HFFc6 (cell line): Measurements from ENCODE around the gene SLCO3A1. TPM values are rescaled to one million over a fixed set of nuclear protein-coding genes. Genes with fewer than 3 reads are reported as not detected.

Experiments
- DNase-seq: peaks from one replicate; pipeline ENCODE4 v3.0.0-alpha.2; 2018
- H3K27ac Mint-ChIP-seq: 2 replicates; pipeline ENCODE4 v1.8.0; 2020; ENCODE audit warnings: mild to moderate bottlenecking, mixed read lengths
- H3K27me3 Mint-ChIP-seq: 2 replicates; pipeline ENCODE4 v1.8.0; 2021; ENCODE audit warnings: mild to moderate bottlenecking, moderate library complexity, mixed read lengths; ENCODE audit not compliant: insufficient read depth
- H3K36me3 Mint-ChIP-seq: 2 replicates; pipeline ENCODE4 v1.8.0; 2021; ENCODE audit warnings: low read depth, mixed read lengths
- H3K4me1 Mint-ChIP-seq: 2 replicates; pipeline ENCODE4 v1.8.0; 2020; ENCODE audit warnings: low read depth, mixed read lengths
- H3K4me3 Mint-ChIP-seq: 2 replicates; pipeline ENCODE4 v1.8.0; 2020; ENCODE audit warnings: mild to moderate bottlenecking, moderate library complexity, mixed read lengths
- H3K9me3 Mint-ChIP-seq: 2 replicates; pipeline ENCODE4 v1.8.0; 2020; ENCODE audit warnings: mild to moderate bottlenecking, mixed read lengths
- total RNA-seq, 6 experiments: library from RNA; stranded (reverse); fragmentation: NEBNext Ultra II Directional; extraction: Animal tissue kit (Norgen Biotek cat#: 25700); gene quantifications; 2 replicates in 1 of 6; 3 replicates in 5 of 6; pipeline ENCODE4 v1.2.3, GENCODE V29; 2021
- TF ChIP-seq, protein P1 (sequence below): fragments of 200-600 bp; sonication (generic); IDR thresholded peaks from 2 replicates; pipeline ENCODE4 v1.5.0; 2021; ENCODE audit warnings: antibody characterized with exemption, mild to moderate bottlenecking

SLCO3A1 gene
- total RNA-seq, 6 experiments from 2014 or later, result 5.7 to 19.4 (median 14.4) TPM

DNA sequence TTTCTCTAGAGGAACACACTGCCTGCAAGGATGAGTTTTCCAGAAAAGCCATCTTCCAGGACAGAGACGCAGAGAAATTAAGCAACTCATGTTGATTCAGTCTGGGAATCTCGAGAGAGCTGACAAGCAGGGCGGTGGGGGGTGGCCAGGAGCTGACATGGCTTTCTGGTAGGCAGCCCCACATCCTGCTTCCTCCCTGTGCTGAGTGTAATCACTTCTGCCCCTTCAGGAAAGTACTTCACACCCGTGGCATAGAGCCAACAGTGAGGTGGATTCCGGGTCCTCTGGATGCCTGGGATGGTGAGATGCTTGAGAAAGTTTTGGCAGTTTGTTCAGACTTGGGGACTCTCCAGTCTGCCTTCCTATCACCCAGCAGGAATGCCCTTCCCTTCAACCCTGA, 221.1 kb downstream of the SLCO3A1 start:
- Mint-ChIP-seq H3K27me3 (0 out of 2 replicates have a peak, but pooled peaks cover 3% of the 10 kb centered on the region), H3K4me3 (no peak overlapping the region), H3K36me3 (no peaks in the 10 kb centered on the region), H3K27ac (no peak overlapping the region; the same call in 1 of the 2 replicates), H3K4me1 (peaks cover 19% of the 10 kb centered on the region), H3K9me3 (no peaks in the 10 kb centered on the region)
- DNase-seq, result no peak
- TF ChIP-seq, protein P1, sequence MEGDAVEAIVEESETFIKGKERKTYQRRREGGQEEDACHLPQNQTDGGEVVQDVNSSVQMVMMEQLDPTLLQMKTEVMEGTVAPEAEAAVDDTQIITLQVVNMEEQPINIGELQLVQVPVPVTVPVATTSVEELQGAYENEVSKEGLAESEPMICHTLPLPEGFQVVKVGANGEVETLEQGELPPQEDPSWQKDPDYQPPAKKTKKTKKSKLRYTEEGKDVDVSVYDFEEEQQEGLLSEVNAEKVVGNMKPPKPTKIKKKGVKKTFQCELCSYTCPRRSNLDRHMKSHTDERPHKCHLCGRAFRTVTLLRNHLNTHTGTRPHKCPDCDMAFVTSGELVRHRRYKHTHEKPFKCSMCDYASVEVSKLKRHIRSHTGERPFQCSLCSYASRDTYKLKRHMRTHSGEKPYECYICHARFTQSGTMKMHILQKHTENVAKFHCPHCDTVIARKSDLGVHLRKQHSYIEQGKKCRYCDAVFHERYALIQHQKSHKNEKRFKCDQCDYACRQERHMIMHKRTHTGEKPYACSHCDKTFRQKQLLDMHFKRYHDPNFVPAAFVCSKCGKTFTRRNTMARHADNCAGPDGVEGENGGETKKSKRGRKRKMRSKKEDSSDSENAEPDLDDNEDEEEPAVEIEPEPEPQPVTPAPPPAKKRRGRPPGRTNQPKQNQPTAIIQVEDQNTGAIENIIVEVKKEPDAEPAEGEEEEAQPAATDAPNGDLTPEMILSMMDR, result no peak

DNA sequence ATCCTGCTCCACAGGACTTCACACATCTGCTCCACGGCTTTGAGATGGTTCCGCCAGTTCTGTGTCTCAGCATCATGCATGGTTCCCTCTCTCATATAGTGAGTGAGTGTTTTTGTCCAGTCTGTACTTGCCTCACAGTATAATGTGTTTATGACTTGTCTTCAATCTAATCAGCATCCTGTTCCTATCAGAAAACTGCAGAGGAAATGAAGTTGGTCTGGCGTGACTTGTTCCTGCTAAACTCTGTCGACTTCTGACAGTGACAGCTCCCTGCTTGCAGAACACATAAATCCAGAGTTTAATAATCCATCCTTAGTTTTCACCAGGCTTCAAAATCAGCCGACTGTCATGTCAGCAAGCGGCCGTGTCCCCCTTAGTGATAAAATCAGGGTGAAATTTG, 222.3 kb downstream of the SLCO3A1 start:
- no peak overlapping the region for H3K4me3 Mint-ChIP-seq
- DNase-seq, result no peak
- peaks cover 6% of the 10 kb centered on the region; the same call in 1 of the 2 replicates for H3K27me3 Mint-ChIP-seq
- H3K27ac Mint-ChIP-seq, result no peak overlapping the region
- no peaks in the 10 kb centered on the region for H3K9me3 Mint-ChIP-seq
- H3K4me1 Mint-ChIP-seq, result peaks cover 12% of the 10 kb centered on the region
- H3K36me3 Mint-ChIP-seq, result no peaks in the 10 kb centered on the region
- TF ChIP-seq, protein P1, result no peak

DNA sequence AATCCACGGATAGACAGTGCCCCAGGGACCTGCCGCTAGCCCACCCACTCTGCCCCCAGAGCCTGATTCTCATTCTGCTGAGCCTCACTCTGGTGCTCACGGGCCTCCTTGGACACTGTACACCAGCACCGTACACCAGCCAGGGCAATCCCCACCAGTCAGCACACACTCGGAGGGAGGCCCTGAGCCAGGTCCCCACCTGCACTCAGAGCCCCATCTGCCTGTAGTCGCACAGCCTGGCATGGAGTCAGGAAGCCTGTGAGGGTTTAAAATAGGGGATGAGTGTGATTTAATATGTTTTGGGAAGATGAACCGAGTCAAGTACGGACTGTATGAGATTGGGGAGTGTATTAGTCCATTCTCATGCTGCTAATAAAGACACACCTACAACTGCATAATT, 223.0 kb downstream of the SLCO3A1 start:
- DNase-seq, result no peak
- no peak overlapping the region for H3K4me3 Mint-ChIP-seq
- no peak overlapping the region for H3K27ac Mint-ChIP-seq
- H3K4me1 Mint-ChIP-seq, result peaks cover 12% of the 10 kb centered on the region
- peaks cover 6% of the 10 kb centered on the region; the same call in 1 of the 2 replicates for H3K27me3 Mint-ChIP-seq
- TF ChIP-seq, protein P1, result no peak
- no peaks in the 10 kb centered on the region for H3K9me3 Mint-ChIP-seq
- no peaks in the 10 kb centered on the region for H3K36me3 Mint-ChIP-seq

DNA sequence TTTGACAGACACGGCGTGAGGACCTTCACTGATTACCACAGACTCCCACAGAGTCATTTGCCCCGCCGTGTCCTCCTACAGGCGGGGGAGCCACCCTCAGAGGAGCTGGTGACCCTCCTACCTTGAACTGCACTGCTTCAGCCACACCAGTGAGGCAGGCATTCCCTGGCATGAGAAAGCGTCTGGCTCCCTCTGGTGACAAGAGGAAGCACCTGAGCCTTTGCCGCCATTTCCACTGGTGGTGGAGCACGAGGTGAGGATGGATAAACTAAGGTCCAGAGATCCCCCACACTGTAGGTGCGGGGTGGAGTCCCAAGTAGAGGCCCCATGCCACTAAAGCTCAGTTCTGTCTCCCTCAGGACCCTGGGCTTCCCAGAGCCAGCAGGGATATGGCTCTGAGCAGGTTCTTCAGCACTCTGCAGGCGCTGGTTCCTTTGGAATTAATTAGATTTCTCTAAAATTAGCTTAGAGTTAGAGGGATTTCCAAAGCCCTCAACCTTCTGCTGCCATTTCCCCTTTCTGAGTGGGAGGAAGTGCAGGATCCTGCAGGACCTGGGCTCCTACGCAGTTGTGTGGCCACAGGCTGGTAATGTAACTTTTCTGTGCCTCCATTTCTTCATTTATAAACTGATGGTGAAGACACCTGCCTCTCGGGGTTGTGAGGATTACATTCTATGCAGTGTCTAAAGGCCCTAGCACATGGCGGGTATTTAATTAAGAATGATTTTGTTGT, 224.0 kb downstream of the SLCO3A1 start:
- Mint-ChIP-seq H3K27me3 (peaks cover 6% of the 10 kb centered on the region; the same call in 1 of the 2 replicates), H3K9me3 (no peaks in the 10 kb centered on the region), H3K27ac (no peak overlapping the region), H3K4me3 (no peak overlapping the region), H3K36me3 (no peaks in the 10 kb centered on the region), H3K4me1 (peaks cover 12% of the 10 kb centered on the region)
- peak; percentile 50 for DNase-seq
- TF ChIP-seq, protein P1, result peak; percentile 81

DNA sequence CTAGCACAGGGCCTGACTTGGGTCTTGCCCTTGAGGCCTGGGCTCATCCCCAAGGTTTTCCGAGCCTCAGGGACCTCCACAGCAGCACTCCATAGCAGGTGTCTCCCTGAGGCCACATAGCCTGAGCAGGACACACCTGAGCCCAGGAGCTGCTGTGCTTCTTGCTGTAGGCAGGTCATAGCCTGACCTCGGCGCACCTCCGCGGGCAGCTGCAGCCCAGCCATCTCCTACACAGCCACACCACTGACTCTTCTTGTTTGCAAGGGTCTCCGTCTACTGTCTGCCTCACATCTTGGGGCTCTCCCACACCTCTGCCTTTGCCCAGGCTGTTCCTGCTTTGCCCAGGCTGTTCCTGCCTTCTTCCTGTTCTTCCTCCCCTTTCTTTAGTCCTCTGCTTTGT, 224.8 kb downstream of the SLCO3A1 start:
- H3K9me3 Mint-ChIP-seq, result no peaks in the 10 kb centered on the region
- no peaks in the 10 kb centered on the region for H3K36me3 Mint-ChIP-seq
- H3K27ac Mint-ChIP-seq, result no peak overlapping the region
- no peak overlapping the region for H3K4me3 Mint-ChIP-seq
- DNase-seq, result no peak
- TF ChIP-seq, protein P1, result no peak
- H3K4me1 Mint-ChIP-seq, result peaks cover 12% of the 10 kb centered on the region
- H3K27me3 Mint-ChIP-seq, result peaks cover 6% of the 10 kb centered on the region; the same call in 1 of the 2 replicates
